HG03135 (cell line): ENCODE measurements around the gene TFB1M.
A peak's percentile ranks its signal among the peaks of the same experiment; 100 is the strongest.
"Not testable (repeated sequence)": the region's sequence is repeated elsewhere in the genome, so short reads cannot be mapped to it uniquely, and the experiment has no call there.

Source experiments
- ATAC-seq: cut with Tn5 transposase; IDR thresholded peaks from one replicate; pipeline ENCODE4 v1.9.1; 2021; ENCODE audit warnings: mild to moderate bottlenecking, moderate library complexity; ENCODE audit not compliant: unreplicated experiment

TFB1M gene

DNA sequence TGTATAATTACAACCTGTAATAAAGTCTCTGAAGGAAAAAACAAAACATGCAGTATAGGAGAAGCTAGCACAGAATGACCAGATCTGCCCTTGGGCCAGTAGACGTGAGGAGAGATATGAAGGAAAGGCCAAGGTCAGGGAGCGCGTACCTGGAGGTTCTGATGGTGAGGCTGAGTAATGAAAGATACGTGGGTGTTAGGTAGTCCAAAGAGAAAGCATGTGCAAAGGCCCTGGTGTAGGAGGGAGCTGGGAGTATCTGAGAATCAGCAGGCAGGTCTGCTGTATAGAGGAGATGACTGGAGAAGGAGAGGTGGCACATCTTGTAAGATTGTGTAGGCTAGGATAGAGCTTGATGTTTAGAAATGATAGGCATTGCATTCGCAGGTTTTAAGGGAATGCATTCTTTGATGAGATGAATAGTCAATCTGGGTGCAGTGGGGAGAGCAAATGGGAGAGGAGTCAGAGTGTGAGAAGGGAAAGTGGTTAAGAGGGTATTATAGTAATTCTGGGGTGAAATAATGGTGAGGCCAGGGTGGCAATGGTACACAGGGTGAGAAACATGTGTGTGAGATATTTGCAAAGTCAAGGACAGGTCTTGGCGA is 15.9 kb upstream of the TFB1M start:
- ATAC-seq, result no peak

DNA sequence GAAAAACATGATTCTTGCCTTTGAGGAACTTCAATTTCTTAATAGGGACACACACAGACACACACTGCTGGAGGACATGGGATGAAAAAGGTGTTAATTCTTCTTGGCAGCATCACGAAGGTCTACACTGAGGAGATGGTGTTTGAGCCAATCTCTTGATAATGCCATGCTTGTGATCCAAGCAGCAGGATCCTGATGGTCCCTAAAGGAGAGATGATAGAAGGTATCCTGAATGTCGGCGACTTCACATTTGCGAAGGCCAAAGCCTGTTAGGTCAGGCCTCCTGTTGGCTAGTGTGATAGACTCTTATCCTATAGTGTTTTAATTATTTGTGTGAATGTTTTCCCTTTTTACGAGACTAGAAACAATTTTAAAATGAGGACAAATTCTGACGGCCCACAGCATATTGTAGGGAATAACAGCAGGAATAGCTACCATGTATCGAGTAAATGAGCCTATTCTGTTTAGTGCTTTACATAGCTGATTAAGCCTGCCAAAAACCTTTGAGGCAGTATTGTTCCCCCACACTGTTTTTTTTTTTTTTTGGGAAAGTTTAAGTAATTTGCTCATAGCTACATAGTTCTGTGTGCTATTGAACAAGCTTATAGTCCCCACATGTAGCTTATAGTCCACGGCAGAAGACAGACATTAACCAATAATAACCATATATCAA is 15.3 kb upstream of the TFB1M start:
- ATAC-seq, result no peak

DNA sequence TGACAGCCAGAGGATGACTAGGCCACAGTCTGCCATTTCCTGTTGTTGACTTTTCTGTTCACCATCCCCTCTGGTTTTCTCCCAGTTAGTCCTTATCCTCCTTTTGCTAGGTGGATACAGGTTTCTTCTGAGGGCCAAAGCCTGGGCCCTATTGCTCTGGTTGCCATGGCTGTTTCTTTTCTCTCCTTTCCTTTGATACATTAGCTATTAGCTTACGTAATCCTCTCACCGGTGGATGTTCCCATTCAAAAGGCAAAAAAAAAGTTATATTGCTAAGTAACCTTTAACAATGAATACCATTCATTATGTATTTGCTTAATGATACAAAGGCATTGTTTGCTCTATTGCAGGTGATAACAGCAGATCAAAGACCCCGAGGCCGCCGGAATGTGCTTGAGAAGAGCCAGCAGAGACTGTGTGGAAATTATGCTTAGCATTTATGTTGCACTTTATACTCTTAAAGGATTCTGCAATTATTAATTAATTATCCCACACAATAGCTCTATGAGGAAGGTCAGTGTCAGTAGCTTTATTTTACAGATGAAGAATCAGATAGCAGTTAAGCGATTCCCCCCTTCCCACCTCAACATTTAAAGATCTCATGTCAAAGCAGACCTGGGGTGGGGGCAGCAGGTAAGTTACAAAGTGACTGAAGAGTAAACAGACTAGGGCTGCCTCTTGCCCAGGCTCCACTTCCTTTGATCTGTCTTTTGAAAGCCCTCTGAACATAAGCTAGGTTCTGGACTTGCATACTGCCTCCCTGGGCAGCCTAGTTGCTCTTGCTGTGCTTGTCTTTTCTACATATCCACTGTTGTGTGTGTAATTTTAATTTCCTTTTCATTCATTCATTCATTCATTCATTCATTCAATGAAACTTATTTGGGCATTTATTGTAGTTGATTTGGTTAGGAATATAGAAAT is 14.5 kb upstream of the TFB1M start:
- no peak for ATAC-seq

DNA sequence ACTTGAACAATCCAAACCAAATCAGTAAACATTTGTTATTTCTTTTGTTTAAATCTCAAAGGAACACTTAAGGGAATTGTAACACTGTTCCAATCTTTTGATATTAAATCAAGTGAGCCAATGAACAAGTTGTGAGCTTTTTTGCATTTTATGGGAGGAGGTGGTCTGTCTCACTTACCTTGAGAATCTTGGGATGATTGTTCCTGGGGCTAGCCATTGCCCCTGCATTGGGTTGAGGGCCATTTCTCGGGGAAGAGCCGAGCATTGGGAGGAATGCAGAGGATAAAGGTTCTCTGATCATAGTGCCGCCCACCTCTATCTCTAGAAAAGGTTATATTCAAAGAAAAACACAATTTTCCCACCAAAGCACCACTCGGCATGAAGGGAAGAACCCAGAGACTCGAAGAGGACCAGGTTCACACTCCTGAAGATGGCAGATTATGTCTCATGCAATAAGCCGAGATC is 13.8 kb upstream of the TFB1M start:
- ATAC-seq, result no peak

GRCh38 chr6:155327326-155328073 is 13.2 kb upstream of the TFB1M start:
- ATAC-seq, result peak; percentile 49

DNA sequence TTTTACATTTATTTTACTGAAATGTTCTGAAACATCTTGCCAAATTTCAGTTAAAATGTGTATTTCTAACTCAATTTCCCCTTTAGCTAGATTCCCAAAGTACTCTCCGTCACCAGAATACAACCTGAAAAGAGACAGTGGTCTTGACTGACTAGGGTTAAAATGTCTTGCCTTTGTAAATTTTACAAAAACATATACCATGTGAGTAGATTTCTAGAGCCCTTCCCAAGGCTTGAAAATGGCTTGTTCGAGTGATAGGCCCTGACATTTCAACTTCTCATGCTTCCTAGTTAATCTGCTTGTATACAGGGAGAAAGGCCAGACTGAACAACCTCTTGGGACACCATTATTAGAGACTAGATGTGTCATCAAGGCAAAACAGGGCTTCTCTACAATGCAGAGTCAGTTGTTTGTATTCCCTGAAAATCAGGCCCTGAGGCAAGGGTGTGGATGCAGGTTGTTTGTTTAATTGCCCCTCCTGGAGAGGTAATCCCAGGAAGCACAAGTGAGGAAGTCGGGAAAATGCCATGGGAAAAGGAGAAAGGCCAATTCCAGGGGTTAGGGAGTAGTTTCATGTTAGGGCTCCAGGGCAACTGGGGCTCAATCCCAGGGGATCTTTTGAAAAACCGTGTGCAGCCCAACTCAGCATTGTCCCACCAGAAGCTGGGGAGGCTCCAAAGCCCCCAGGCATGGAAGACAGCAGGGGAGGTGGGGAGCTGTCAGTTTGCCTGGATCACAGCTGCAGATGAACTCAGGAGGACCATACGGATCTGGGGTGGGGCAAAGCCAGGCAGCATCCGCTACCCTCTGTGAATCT is 11.6 kb upstream of the TFB1M start:
- no peak for ATAC-seq

DNA sequence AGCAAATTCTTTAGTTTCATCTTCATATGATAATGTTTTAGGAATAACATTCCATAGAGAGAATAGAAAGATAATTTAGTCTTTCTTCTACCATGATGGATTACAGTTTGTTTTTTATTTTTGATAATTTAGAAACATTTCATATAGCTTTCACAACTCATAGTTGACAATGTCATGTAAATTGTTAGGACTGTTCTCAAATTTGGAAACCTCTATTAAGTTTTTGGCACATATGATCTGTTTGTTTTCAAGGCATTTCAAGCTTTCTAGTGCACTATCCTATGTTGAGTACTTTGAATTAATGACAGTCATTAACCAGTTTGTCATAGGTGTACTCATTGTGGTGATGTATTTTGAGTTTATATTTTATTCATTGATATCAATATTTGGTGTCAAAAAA is 10.7 kb upstream of the TFB1M start:
- no peak for ATAC-seq

GRCh38 chr6:155324172-155324571 is 9.9 kb upstream of the TFB1M start:
- no peak for ATAC-seq

- peak; percentile 41 for ATAC-seq
These were observed 5.6 kb upstream of the TFB1M start for GRCh38 chr6:155319902-155320301.

DNA sequence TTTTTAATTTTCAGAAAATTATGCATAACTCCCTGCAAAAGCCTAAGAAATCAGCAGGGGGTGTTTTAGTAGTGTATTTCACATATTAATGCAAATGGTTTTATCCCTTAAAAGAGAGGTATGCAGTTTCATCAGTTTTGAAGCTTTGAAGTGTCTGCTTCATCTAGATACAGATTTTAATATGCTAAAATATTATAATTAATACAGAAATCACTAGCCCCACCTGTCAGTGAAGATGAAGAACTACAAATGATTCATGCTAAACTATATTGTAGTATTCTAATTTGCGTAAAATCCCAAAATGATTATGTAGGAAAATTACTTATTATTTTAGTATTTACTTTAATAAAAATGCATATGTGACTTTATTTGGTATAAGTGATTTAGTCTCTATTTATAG is 2.9 kb upstream of the TFB1M start:
- ATAC-seq, result no peak

- no peak for ATAC-seq
These were observed 2.1 kb upstream of the TFB1M start for GRCh38 chr6:155316419-155316818.

GRCh38 chr6:155315516-155315871 is 1.2 kb upstream of the TFB1M start:
- ATAC-seq, result no peak

DNA sequence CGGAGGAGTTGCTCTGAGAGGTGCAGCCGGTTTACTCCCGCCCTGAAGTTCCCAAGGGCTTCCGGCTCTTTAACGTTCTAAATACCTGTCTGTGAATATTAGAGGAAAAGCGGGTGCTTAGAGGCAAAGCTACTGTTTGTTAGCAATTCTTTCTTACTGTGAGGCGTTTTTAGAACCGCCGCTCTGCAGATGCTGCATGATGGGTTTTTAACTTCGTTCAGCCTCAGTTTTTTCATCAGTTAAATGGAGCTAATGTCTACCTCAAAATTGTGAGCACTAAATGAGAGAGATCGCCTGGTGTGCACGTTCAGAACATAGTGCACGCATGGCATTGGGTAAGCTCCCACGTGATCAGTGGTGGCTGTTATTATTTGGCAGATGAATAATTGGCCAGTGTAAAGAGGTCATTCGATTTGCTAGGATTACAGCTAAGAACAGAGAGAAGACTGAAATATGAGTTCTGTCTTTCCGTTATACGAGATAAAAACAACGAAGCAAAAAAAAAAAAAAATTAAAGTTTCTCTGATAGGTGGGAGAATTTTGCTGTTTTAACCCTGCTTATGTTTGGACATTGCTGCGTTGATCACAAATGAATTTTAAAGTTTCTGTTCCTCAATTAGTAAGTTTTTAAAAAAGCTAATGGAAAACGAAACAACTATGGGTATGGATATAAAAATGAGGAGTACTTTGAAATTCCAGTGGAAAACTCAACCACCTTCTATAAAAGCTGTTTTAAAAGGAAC is 660 bp upstream of the TFB1M start:
- peak; percentile 50 for ATAC-seq

- ATAC-seq, result peak; percentile 11
These were observed 637 bp downstream of the TFB1M start for GRCh38 chr6:155313602-155314091.

GRCh38 chr6:155312950-155313349 is 1.3 kb downstream of the TFB1M start:
- ATAC-seq, result not testable (repeated sequence)

DNA sequence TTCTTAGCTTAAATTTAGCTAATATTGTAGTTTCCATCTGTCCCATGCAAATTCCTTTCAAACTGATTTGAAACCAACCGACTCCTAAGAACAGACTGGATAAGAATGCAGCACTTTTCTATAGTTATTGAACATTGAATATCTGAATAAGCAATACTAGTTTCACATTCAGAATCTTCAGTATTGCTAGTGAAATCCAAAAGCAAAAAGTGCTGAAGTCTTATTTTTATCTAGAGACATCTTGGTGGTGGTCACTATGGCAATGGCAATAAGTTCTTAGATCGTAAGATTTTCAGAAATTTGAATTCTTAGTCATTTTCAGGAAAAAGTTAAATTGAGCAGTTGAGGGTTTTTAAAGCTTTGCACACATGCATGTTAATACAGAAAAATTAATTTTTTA is 2.7 kb downstream of the TFB1M start:
- ATAC-seq, result no peak

GRCh38 chr6:155311086-155311485 is 3.2 kb downstream of the TFB1M start:
- ATAC-seq, result no peak

DNA sequence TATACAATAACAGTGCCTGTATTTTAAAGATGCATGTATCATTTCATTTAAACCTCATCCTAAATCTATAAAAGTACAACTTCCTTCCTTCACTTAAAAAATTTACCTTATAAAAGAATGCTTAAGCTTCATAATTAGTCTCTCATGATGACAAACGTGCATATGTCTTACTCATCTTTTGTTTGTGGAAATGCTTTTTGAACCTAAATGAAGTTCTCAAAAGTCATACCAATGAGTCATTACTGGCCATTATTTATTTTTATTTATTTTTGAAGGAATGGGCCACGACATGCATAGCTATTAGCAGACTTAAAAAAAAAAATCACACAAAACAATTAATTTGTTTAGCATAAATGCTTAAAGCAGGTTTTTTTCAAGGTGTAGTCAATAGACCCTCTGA is 3.7 kb downstream of the TFB1M start:
- ATAC-seq, result no peak

GRCh38 chr6:155309150-155309549 is 5.1 kb downstream of the TFB1M start:
- no peak for ATAC-seq
